HG02870 (cell line): ENCODE data around the gene SCARB1.

Experiments
- ATAC-seq: cut with Tn5 transposase; IDR thresholded peaks from one replicate; pipeline ENCODE4 v1.9.1; 2021; ENCODE audit warnings: mild to moderate bottlenecking, moderate library complexity; ENCODE audit not compliant: unreplicated experiment

The SCARB1 gene

GRCh38 chr12:124824195-124824594 lies 39.5 kb downstream of the SCARB1 start:
- ATAC-seq = no peak

GRCh38 chr12:124823272-124823970 lies 40.2 kb downstream of the SCARB1 start:
- no peak for ATAC-seq

GRCh38 chr12:124822218-124822617 lies 41.4 kb downstream of the SCARB1 start:
- no peak for ATAC-seq

GRCh38 chr12:124821252-124822200 lies 42.1 kb downstream of the SCARB1 start:
- no peak for ATAC-seq

- no peak for ATAC-seq
Observed at GRCh38 chr12:124820199-124820598, 43.5 kb downstream of the SCARB1 start.

- no peak for ATAC-seq
Observed at GRCh38 chr12:124819525-124819924, 44.1 kb downstream of the SCARB1 start.

GRCh38 chr12:124819080-124819479 lies 44.6 kb downstream of the SCARB1 start:
- no peak for ATAC-seq

- no peak for ATAC-seq
Observed at GRCh38 chr12:124817076-124818000, 46.3 kb downstream of the SCARB1 start.

- ATAC-seq = no peak
Observed at GRCh38 chr12:124816295-124816854, 47.3 kb downstream of the SCARB1 start.

GRCh38 chr12:124814741-124815613 lies 48.7 kb downstream of the SCARB1 start:
- no peak for ATAC-seq

- no peak for ATAC-seq
Observed at GRCh38 chr12:124813782-124814181, 49.9 kb downstream of the SCARB1 start.

- ATAC-seq = no peak
Observed at GRCh38 chr12:124812979-124813378, 50.7 kb downstream of the SCARB1 start.

- no peak for ATAC-seq
Observed at GRCh38 chr12:124812356-124812755, 51.3 kb downstream of the SCARB1 start.

- no peak for ATAC-seq
Observed at GRCh38 chr12:124811633-124812032, 52.0 kb downstream of the SCARB1 start.

- no peak for ATAC-seq
Observed at GRCh38 chr12:124809878-124810277, 53.8 kb downstream of the SCARB1 start.

- no peak for ATAC-seq
Observed at GRCh38 chr12:124809391-124809790, 54.3 kb downstream of the SCARB1 start.

GRCh38 chr12:124808272-124808671 lies 55.4 kb downstream of the SCARB1 start:
- ATAC-seq = no peak

- no peak for ATAC-seq
Observed at GRCh38 chr12:124805876-124806668, 57.6 kb downstream of the SCARB1 start.

- ATAC-seq = no peak
Observed at GRCh38 chr12:124805050-124805449, 58.6 kb downstream of the SCARB1 start.
